Uterus (tissue), 4 donors: Measurements from ENCODE around the gene JCHAIN. TPM values are rescaled to one million over a fixed set of nuclear protein-coding genes. Genes with fewer than 3 reads are reported as not detected.

Experiments used
- DNase-seq, 2 donors: peaks; one replicate each; pipeline ENCODE4 v3.0.0-alpha.2; 2019 to 2020
- H3K27ac ChIP-seq, 2 donors: fragments of 200-600 bp; sonication (generic); 1 replicate in 1 of 2; 2 replicates in 1 of 2; pipeline ENCODE4 v1.5.1; 2016 to 2018
- H3K27me3 ChIP-seq, 2 donors: fragments of 200-600 bp; sonication (generic); one replicate each; pipeline ENCODE4 v1.5.1; 2018 to 2019; ENCODE audit warnings: control low read depth in 1 of 2
- H3K36me3 ChIP-seq, 2 donors: fragments of 200-600 bp; sonication (generic); one replicate each; pipeline ENCODE4 v1.5.1; 2019; ENCODE audit warnings: control low read depth in 1 of 2
- H3K4me1 ChIP-seq, 2 donors: fragments of 200-600 bp; sonication (generic); one replicate each; pipeline ENCODE4 v1.5.1; 2018 to 2019; ENCODE audit warnings: control low read depth in 1 of 2
- H3K4me3 ChIP-seq, 2 donors: fragments of 200-600 bp; sonication (generic); 1 replicate in 1 of 2; 2 replicates in 1 of 2; pipeline ENCODE4 v1.5.1; 2018 to 2019; ENCODE audit warnings: mild to moderate bottlenecking in 1 of 2
- H3K9me3 ChIP-seq, 2 donors: fragments of 200-600 bp; sonication (generic); one replicate each; pipeline ENCODE4 v1.5.1; 2019; ENCODE audit warnings: control low read depth in 1 of 2
- POLR2A ChIP-seq, 2 donors: fragments of 450-650 bp; IDR thresholded peaks; one replicate each; pipeline ENCODE4 v1.6.1; 2016; ENCODE audit warnings: antibody characterized with exemption in 2 of 2, mild to moderate bottlenecking in 1 of 2, moderate library complexity in 1 of 2
- intact Hi-C: fragments of 100-400 bp; cut with DNase I; formaldehyde crosslinking; loops from one replicate; pipeline ENCODE4 v1.15.1; 2023; ENCODE audit warnings: low total_unique reads
- small RNA-seq: library from RNA; depleted of rRNA; stranded (forward); fragments of <200 nt; gene quantifications from one replicate; pipeline ENCODE3, GENCODE V24; 2016
- total RNA-seq, 4 donors: library from RNA; depleted of rRNA in 3 of 4; stranded (reverse); fragments of >200 nt in 3 of 4; gene quantifications; one replicate each; pipeline versions ENCODE4 v1.1.0 to v1.2.4, GENCODE V29; 2014 to 2023
- TF ChIP-seq, protein P1 (sequence below), 4 experiments: fragments of 200-600 bp in 2 of 4; fragments of 450-650 bp in 2 of 4; sonication (generic) in 2 of 4; IDR thresholded peaks; one replicate each; pipeline ENCODE4 v1.5.1; 2016 to 2019; ENCODE audit warnings: antibody characterized with exemption in 4 of 4, mild to moderate bottlenecking in 2 of 4, moderate library complexity in 1 of 4
- donor health status: DM: yes; HTN: yes; CAD: no.

Gene JCHAIN
- total RNA-seq, 4 donors from 2014 or later: 4.9 to 12.7 (median 6.2) TPM

DNA sequence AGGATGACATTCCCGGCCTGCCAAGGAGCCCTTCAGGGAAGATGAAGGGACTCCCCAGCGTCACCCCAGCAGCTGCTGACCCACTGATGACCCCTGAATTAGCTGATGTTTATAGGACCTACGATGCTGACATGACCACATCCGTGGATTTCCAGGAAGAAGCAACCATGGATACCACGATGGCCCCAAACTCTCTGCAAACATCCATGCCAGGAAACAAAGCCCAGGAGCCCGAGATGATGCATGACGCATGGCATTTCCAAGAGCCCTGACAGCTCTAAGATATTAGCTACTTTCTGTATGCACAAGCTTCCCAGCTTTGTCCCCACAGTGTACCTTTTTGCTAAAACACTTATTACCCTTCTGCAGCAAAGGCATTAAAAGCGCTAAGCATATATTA, 59.8 kb downstream of the JCHAIN start:
- H3K27me3 ChIP-seq: no peaks in the 10 kb centered on the region
- H3K36me3 ChIP-seq: no peaks in the 10 kb centered on the region
- DNase-seq: no peak
- H3K27ac ChIP-seq: no peak overlapping the region
- TF ChIP-seq POLR2A (IDR thresholded peaks at IDR 0.05): no peak
- TF ChIP-seq, protein P1, sequence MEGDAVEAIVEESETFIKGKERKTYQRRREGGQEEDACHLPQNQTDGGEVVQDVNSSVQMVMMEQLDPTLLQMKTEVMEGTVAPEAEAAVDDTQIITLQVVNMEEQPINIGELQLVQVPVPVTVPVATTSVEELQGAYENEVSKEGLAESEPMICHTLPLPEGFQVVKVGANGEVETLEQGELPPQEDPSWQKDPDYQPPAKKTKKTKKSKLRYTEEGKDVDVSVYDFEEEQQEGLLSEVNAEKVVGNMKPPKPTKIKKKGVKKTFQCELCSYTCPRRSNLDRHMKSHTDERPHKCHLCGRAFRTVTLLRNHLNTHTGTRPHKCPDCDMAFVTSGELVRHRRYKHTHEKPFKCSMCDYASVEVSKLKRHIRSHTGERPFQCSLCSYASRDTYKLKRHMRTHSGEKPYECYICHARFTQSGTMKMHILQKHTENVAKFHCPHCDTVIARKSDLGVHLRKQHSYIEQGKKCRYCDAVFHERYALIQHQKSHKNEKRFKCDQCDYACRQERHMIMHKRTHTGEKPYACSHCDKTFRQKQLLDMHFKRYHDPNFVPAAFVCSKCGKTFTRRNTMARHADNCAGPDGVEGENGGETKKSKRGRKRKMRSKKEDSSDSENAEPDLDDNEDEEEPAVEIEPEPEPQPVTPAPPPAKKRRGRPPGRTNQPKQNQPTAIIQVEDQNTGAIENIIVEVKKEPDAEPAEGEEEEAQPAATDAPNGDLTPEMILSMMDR (IDR thresholded peaks at IDR 0.05): no peak
- H3K9me3 ChIP-seq: no peaks in the 10 kb centered on the region
- intact Hi-C loops: no loop called here
- no peaks in the 10 kb centered on the region for H3K4me1 ChIP-seq
- no peak overlapping the region for H3K4me3 ChIP-seq

Small RNA genes lying within 50 kb of the gene (small RNA-seq; reads per million reads assigned to genes)
- not detected for gene RNU6-520P
- gene RNU6-784P: not detected

Other genes with a start within 250 kb of the JCHAIN start
- gene MUC7, start 194.3 kb downstream of the JCHAIN start, total RNA-seq: not detected
- not detected for gene AMTN, start 147.9 kb downstream of the JCHAIN start, total RNA-seq
- gene AMBN, start 74.3 kb downstream of the JCHAIN start, total RNA-seq: not detected
- under 1 TPM in 2 of 4 donors, not detected in 2; 0.24 to 0.83 TPM for gene ENAM, start 37.8 kb downstream of the JCHAIN start, total RNA-seq
- gene UTP3, start 22.0 kb upstream of the JCHAIN start, total RNA-seq: 10 to 100 TPM in 2 of 4 donors, 1 to 10 TPM in 2; 6.7 to 28.9 (median 17.1) TPM
- gene RUFY3, start 55.5 kb upstream of the JCHAIN start, total RNA-seq: 100 to 1,000 TPM in 2 of 4 donors, 10 to 100 TPM in 2; 25.4 to 137 (median 75.9) TPM
- 10 to 100 TPM; 25.4 to 82.0 (median 37.1) TPM for gene GRSF1, start 173.4 kb upstream of the JCHAIN start, total RNA-seq
- 10 to 100 TPM in 3 of 4 donors, 1 to 10 TPM in 1; 10.0 to 42.1 (median 16.5) TPM for gene MOB1B, start 235.9 kb upstream of the JCHAIN start, total RNA-seq